K562 (cell line): ENCODE results near the gene SLC4A2. TPM values are rescaled to one million over a fixed set of nuclear protein-coding genes. Genes with fewer than 3 reads are reported as not detected.
A peak's percentile ranks its signal among the peaks of the same experiment; 100 is the strongest.

Experiments used
- BRD9 ChIP-seq: fragments of 450-650 bp; IDR thresholded peaks from 2 replicates; pipeline ENCODE4 v1.6.1; 2018; ENCODE audit warnings: low read depth; ENCODE audit not compliant: partially characterized antibody
- CREB3L1 ChIP-seq: fragments of 450-650 bp; IDR thresholded peaks from 2 replicates; pipeline ENCODE4 v1.6.1; 2014; ENCODE audit warnings: low read depth, mild to moderate bottlenecking, moderate library complexity, borderline replicate concordance
- E2F3 ChIP-seq: fragments of 250-450 bp; sonication (Bioruptor Pico); IDR thresholded peaks from 2 replicates; pipeline ENCODE4 v1.4.0; 2020; ENCODE audit warnings: mild to moderate bottlenecking
- HCFC1 ChIP-seq: IDR thresholded peaks from 2 replicates; pipeline ENCODE4 v1.6.1; 2012; ENCODE audit warnings: low read depth, low read length, improper control_type of control experiment
- HDAC2 ChIP-seq: fragments of 450-650 bp; IDR thresholded peaks from 2 replicates; pipeline ENCODE4 v1.6.1; 2016; ENCODE audit warnings: mild to moderate bottlenecking
- HDAC3 ChIP-seq: fragments of 450-650 bp; IDR thresholded peaks from 2 replicates; pipeline ENCODE4 v1.6.1; 2018; ENCODE audit warnings: borderline replicate concordance, mild to moderate bottlenecking, moderate library complexity; ENCODE audit not compliant: partially characterized antibody
- HDGF ChIP-seq: fragments of 450-650 bp; IDR thresholded peaks from 2 replicates; pipeline ENCODE4 v1.6.1; 2016
- MBD2 ChIP-seq: sonication (generic); IDR thresholded peaks from 2 replicates; pipeline ENCODE4 v1.6.1; 2016; ENCODE audit warnings: low read depth, borderline replicate concordance
- RBM22 ChIP-seq: fragments of 200-400 bp; formaldehyde crosslinking; IDR thresholded peaks from 2 replicates; pipeline ENCODE4 v1.6.1; 2018; ENCODE audit warnings: low read length, low read depth; ENCODE audit not compliant: poor library complexity, severe bottlenecking
- RBM39 ChIP-seq: fragments of 200-400 bp; formaldehyde crosslinking; optimal IDR thresholded peaks from 2 replicates; pipeline ENCODE3; 2018; ENCODE audit warnings: low read depth, low read length
- RERE ChIP-seq: sonication (generic); formaldehyde crosslinking; IDR thresholded peaks from 2 replicates; pipeline ENCODE4 v1.8.0; 2023; ENCODE audit warnings: missing genetic modification reagents, mild to moderate bottlenecking, borderline replicate concordance
- RREB1 ChIP-seq: fragments of 250-450 bp; sonication (Bioruptor Pico); IDR thresholded peaks from 2 replicates; pipeline ENCODE4 v1.4.0; 2020
- TAF7 ChIP-seq: fragments of 450-650 bp; IDR thresholded peaks from 2 replicates; pipeline ENCODE4 v1.6.1; 2016; ENCODE audit warnings: missing genetic modification characterization, missing compliant biosample characterization
- TRIM24 ChIP-seq, 2 experiments: fragments of 450-650 bp; IDR thresholded peaks; 2 replicates each; pipeline ENCODE4 v1.6.1; 2016
- ZNF324 ChIP-seq: fragments of 250-450 bp; sonication (Bioruptor Pico); IDR thresholded peaks from 2 replicates; pipeline ENCODE4 v1.4.0; 2020; ENCODE audit warnings: mild to moderate bottlenecking
- polyA plus RNA-seq, 8 experiments: library from polyadenylated mRNA; depleted of rRNA in 4 of 8; stranded (reverse) in 5 of 8; unstranded in 3 of 8; fragments of >200 nt; fragmentation: Nextera tagmentation in 2 of 8; fragmentation: Illumina TruSeq in 1 of 8; extraction: Ambion mirVana in 2 of 8; extraction: Trizol in 1 of 8; gene quantifications; 2 replicates each; pipeline versions ENCODE4 v1.2.1 to v1.2.3, GENCODE V29; 2011 to 2014; ENCODE audit warnings: inconsistent platforms in 1 of 8, missing spikeins in 1 of 8
- total RNA-seq, 7 experiments: library from RNA; depleted of rRNA in 6 of 7; stranded (reverse); fragments of >200 nt in 6 of 7; fragmentation: Illumina TruSeq in 2 of 7; extraction: Trizol in 2 of 7; gene quantifications; 2 replicates each; pipeline versions ENCODE4 v1.2.1 to v1.2.3, GENCODE V29; 2011 to 2021; ENCODE audit warnings: low replicate concordance in 1 of 7

Gene SLC4A2
- total and polyA plus RNA-seq, 9 of the 15 experiments (the other 6 are each of a cell fraction or from before 2014, with no cell fraction given) = 11.4 to 375 (median 130) TPM

GRCh38 chr7:151085691-151086620, 26.6 kb downstream of the SLC4A2 start, which contains the start of gene AGAP3 (continued):
- TF ChIP-seq RERE (CRISPR knock-in tag) (no peak), ZNF324 (CRISPR knock-in tag) (no peak), HCFC1 (no peak), TRIM24 (IDR thresholded peaks at IDR 0.05) (peak in 1 of 2 experiments; percentile 48; a peak in 1 of 4 replicates), CREB3L1 (peak; percentile 25; the same call in 1 of the 2 replicates), RBM39 (no peak), E2F3 (peak; percentile 55), RBM22 (no peak), HDGF (peak; percentile 95; the same call in 1 of the 2 replicates), BRD9 (no peak), TAF7 (no peak), HDAC3 (no peak), HDAC2 (peak; percentile 77; the same call in 1 of the 2 replicates), RREB1 (CRISPR knock-in tag) (peak; percentile 20; the same call in 1 of the 2 replicates), MBD2 (peak; percentile 54; the same call in 1 of the 2 replicates)
